Brain microvascular endothelial cell (primary cell): Measurements from ENCODE around the gene RING1.

Experiments
- DNase-seq: peaks from one replicate; pipeline ENCODE4 v3.0.0-alpha.2; 2020
- H3K27ac ChIP-seq: fragments of 250-450 bp; sonication (Bioruptor Pico); 2 replicates; pipeline ENCODE4 v1.5.1; 2020; ENCODE audit warnings: mild to moderate bottlenecking, moderate library complexity
- H3K27me3 ChIP-seq: fragments of 250-450 bp; sonication (Bioruptor Pico); replicated peaks from 2 replicates; pipeline ENCODE4 v1.5.1; 2020; ENCODE audit warnings: mild to moderate bottlenecking
- H3K36me3 ChIP-seq: fragments of 250-450 bp; sonication (Bioruptor Pico); replicated peaks from 2 replicates; pipeline ENCODE4 v1.5.1; 2020; ENCODE audit warnings: mild to moderate bottlenecking
- H3K4me3 ChIP-seq: 2 replicates; pipeline ENCODE4 v1.5.1; 2011; ENCODE audit warnings: low read depth, mild to moderate bottlenecking, control low read depth, low read length, moderate library complexity
- in situ Hi-C: cut with HindIII; loops from 2 replicates; pipeline ENCODE4 v1.10.0; 2017; ENCODE audit warnings: low sequenced_read_pairs, low pct_ligation_motif_present
- TF ChIP-seq, protein P1 (sequence below): IDR thresholded peaks from 2 replicates; pipeline ENCODE4 v1.5.1; 2011; ENCODE audit warnings: low read depth, mild to moderate bottlenecking, moderate library complexity, low read length, control low read depth, inconsistent platforms; ENCODE audit errors: missing control alignments

RING1 gene

GRCh38 chr6:33171016-33171879 is 37.1 kb upstream of the RING1 start:
- TF ChIP-seq, protein P1, sequence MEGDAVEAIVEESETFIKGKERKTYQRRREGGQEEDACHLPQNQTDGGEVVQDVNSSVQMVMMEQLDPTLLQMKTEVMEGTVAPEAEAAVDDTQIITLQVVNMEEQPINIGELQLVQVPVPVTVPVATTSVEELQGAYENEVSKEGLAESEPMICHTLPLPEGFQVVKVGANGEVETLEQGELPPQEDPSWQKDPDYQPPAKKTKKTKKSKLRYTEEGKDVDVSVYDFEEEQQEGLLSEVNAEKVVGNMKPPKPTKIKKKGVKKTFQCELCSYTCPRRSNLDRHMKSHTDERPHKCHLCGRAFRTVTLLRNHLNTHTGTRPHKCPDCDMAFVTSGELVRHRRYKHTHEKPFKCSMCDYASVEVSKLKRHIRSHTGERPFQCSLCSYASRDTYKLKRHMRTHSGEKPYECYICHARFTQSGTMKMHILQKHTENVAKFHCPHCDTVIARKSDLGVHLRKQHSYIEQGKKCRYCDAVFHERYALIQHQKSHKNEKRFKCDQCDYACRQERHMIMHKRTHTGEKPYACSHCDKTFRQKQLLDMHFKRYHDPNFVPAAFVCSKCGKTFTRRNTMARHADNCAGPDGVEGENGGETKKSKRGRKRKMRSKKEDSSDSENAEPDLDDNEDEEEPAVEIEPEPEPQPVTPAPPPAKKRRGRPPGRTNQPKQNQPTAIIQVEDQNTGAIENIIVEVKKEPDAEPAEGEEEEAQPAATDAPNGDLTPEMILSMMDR = no peak
- no peak for DNase-seq
- no peak overlapping the region for H3K27ac ChIP-seq
- H3K27me3 ChIP-seq = no peaks in the 10 kb centered on the region
- H3K4me3 ChIP-seq = no peak overlapping the region
- in situ Hi-C loops = no loop called here
- H3K36me3 ChIP-seq = no peaks in the 10 kb centered on the region

GRCh38 chr6:33171880-33172687 is 36.2 kb upstream of the RING1 start:
- Histone ChIP-seq H3K27ac (no peak overlapping the region), H3K36me3 (no peaks in the 10 kb centered on the region), H3K4me3 (no peak overlapping the region), H3K27me3 (no peaks in the 10 kb centered on the region)
- in situ Hi-C loops = no loop called here
- TF ChIP-seq, protein P1 = no peak
- DNase-seq = no peak

GRCh38 chr6:33172688-33173534 is 35.4 kb upstream of the RING1 start:
- Histone ChIP-seq H3K4me3 (no peak overlapping the region), H3K36me3 (no peaks in the 10 kb centered on the region), H3K27me3 (no peaks in the 10 kb centered on the region), H3K27ac (no peak overlapping the region)
- peak; percentile 11 for DNase-seq
- in situ Hi-C loops = no loop called here
- TF ChIP-seq, protein P1 = peak; percentile 78

- TF ChIP-seq, protein P1 = no peak
- no peak overlapping the region for H3K27ac ChIP-seq
- H3K27me3 ChIP-seq = no peaks in the 10 kb centered on the region
- in situ Hi-C loops = no loop called here
- no peaks in the 10 kb centered on the region for H3K36me3 ChIP-seq
- no peak for DNase-seq
- H3K4me3 ChIP-seq = no peak overlapping the region
Observed at GRCh38 chr6:33173535-33174180, 34.6 kb upstream of the RING1 start.

GRCh38 chr6:33174784-33175183 is 33.5 kb upstream of the RING1 start:
- no peak overlapping the region for H3K27ac ChIP-seq
- no peaks in the 10 kb centered on the region for H3K36me3 ChIP-seq
- DNase-seq = no peak
- no peak overlapping the region for H3K4me3 ChIP-seq
- TF ChIP-seq, protein P1 = no peak
- no peaks in the 10 kb centered on the region for H3K27me3 ChIP-seq
- in situ Hi-C loops = no loop called here
